DND-41 (cell line): ENCODE data around the gene TRMT11.

Experiments
- EZH2 ChIP-seq: IDR thresholded peaks from 3 replicates; pipeline ENCODE4 v1.6.1; 2012; ENCODE audit warnings: borderline replicate concordance, low read depth, mild to moderate bottlenecking, moderate library complexity, low read length, inconsistent platforms; ENCODE audit not compliant: severe bottlenecking
- TF ChIP-seq, protein P1 (sequence below): IDR thresholded peaks from 2 replicates; pipeline ENCODE4 v1.5.1; 2012; ENCODE audit warnings: borderline replicate concordance, low read length, moderate library complexity, mild to moderate bottlenecking; ENCODE audit not compliant: poor library complexity, severe bottlenecking; ENCODE audit errors: extremely low read depth

DNA sequence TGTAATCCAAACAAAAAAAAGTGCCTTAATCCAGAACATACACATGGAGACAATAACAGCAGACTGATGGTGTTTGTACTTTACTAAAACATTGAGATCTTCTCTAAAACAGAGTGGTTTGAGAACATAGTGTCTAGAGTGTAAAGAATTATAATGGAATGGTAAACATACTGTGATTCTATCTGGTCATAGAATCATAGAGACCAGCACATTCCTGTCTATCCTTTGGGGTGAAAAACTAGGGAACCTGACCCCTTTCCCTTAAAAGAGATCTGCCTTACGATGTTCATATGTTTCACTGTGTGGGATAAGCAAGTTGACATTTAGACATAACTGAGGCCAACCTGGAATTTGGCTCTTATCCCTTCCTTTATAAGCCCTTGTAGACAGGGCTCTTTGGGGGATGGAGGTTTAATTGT, 55.7 kb downstream of the TRMT11 start:
- TF ChIP-seq, protein P1, sequence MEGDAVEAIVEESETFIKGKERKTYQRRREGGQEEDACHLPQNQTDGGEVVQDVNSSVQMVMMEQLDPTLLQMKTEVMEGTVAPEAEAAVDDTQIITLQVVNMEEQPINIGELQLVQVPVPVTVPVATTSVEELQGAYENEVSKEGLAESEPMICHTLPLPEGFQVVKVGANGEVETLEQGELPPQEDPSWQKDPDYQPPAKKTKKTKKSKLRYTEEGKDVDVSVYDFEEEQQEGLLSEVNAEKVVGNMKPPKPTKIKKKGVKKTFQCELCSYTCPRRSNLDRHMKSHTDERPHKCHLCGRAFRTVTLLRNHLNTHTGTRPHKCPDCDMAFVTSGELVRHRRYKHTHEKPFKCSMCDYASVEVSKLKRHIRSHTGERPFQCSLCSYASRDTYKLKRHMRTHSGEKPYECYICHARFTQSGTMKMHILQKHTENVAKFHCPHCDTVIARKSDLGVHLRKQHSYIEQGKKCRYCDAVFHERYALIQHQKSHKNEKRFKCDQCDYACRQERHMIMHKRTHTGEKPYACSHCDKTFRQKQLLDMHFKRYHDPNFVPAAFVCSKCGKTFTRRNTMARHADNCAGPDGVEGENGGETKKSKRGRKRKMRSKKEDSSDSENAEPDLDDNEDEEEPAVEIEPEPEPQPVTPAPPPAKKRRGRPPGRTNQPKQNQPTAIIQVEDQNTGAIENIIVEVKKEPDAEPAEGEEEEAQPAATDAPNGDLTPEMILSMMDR: no peak
- no peak for TF ChIP-seq EZH2
